Uterus (tissue), 4 donors: ENCODE measurements around the gene UBE4B. TPM values are rescaled to one million over a fixed set of nuclear protein-coding genes. Genes with fewer than 3 reads are reported as not detected.
A peak's percentile ranks its signal among the peaks of the same experiment; 100 is the strongest.

Experiments used
- DNase-seq, 2 donors: peaks; one replicate each; pipeline ENCODE4 v3.0.0-alpha.2; 2019 to 2020
- H3K27ac ChIP-seq, 2 donors: fragments of 200-600 bp; sonication (generic); 1 replicate in 1 of 2; 2 replicates in 1 of 2; pipeline ENCODE4 v1.5.1; 2016 to 2018
- H3K27me3 ChIP-seq, 2 donors: fragments of 200-600 bp; sonication (generic); one replicate each; pipeline ENCODE4 v1.5.1; 2018 to 2019; ENCODE audit warnings: control low read depth in 1 of 2
- H3K36me3 ChIP-seq, 2 donors: fragments of 200-600 bp; sonication (generic); one replicate each; pipeline ENCODE4 v1.5.1; 2019; ENCODE audit warnings: control low read depth in 1 of 2
- H3K4me1 ChIP-seq, 2 donors: fragments of 200-600 bp; sonication (generic); one replicate each; pipeline ENCODE4 v1.5.1; 2018 to 2019; ENCODE audit warnings: control low read depth in 1 of 2
- H3K4me3 ChIP-seq, 2 donors: fragments of 200-600 bp; sonication (generic); 1 replicate in 1 of 2; 2 replicates in 1 of 2; pipeline ENCODE4 v1.5.1; 2018 to 2019; ENCODE audit warnings: mild to moderate bottlenecking in 1 of 2
- H3K9me3 ChIP-seq, 2 donors: fragments of 200-600 bp; sonication (generic); one replicate each; pipeline ENCODE4 v1.5.1; 2019; ENCODE audit warnings: control low read depth in 1 of 2
- POLR2A ChIP-seq, 2 donors: fragments of 450-650 bp; IDR thresholded peaks; one replicate each; pipeline ENCODE4 v1.6.1; 2016; ENCODE audit warnings: antibody characterized with exemption in 2 of 2, mild to moderate bottlenecking in 1 of 2, moderate library complexity in 1 of 2
- intact Hi-C: fragments of 100-400 bp; cut with DNase I; formaldehyde crosslinking; loops from one replicate; pipeline ENCODE4 v1.15.1; 2023; ENCODE audit warnings: low total_unique reads
- total RNA-seq, 4 donors: library from RNA; depleted of rRNA in 3 of 4; stranded (reverse); fragments of >200 nt in 3 of 4; gene quantifications; one replicate each; pipeline versions ENCODE4 v1.1.0 to v1.2.4, GENCODE V29; 2014 to 2023
- TF ChIP-seq, protein P1 (sequence below), 4 experiments: fragments of 200-600 bp in 2 of 4; fragments of 450-650 bp in 2 of 4; sonication (generic) in 2 of 4; IDR thresholded peaks; one replicate each; pipeline ENCODE4 v1.5.1; 2016 to 2019; ENCODE audit warnings: antibody characterized with exemption in 4 of 4, mild to moderate bottlenecking in 2 of 4, moderate library complexity in 1 of 4
- donor health status: DM: yes; HTN: yes; CAD: no.

UBE4B gene
- total RNA-seq = 10 to 100 TPM; 15.4 to 54.2 (median 30.4) TPM

DNA sequence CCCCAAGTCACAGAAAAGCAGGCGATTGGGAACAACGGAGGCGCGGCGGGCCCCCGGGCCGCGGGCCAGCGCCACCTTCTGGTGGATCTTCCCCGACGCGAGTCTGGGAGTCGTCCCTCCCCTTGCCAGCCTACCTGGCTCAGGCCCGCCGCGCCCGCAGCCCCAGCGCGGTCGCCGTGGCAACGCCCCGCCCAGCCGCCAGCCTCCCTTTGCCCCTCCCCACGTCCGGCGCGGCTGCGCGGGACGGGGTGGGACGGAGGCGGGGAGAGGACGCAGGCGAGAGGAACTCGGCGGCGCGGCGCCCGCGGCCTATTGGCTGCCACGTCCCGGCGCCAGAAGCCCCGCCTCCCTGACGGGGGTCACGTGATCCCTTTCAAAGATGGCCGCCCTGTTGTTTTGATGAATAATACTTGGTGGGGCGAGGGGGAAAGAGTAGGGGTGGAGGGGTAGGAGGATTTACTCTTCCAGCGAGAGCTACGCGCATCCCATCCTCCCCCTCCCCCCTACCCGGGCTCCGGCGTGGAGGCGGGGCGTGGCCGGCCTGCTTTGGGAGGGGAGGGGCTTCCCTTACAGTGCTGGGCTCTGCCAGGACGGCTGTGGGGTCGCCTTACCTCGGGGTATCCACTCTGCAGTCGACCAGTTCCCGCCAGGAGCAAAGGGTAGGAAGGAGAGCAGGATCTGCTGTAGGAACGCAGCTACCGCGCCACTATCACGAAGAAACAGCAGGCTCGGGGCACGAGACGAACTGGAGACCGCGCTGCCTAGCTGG, at the start of gene UBE4B:
Gene UBE4B, plus strand, starts transcription at position 369 of the 769 bp plus-strand sequence. CDS start 713 bp downstream, outside the sequence.
- H3K9me3 ChIP-seq = no peaks in the 10 kb centered on the region
- peak within 1 kb of the TSS; percentile 84 to 95 for H3K4me3 ChIP-seq
- intact Hi-C loops = no loop called here
- H3K36me3 ChIP-seq = no peaks in the 10 kb centered on the region
- H3K27ac ChIP-seq = peak within 1 kb of the TSS; percentile 92 to 96
- no peaks in the 10 kb centered on the region for H3K27me3 ChIP-seq
- TF ChIP-seq, protein P1, sequence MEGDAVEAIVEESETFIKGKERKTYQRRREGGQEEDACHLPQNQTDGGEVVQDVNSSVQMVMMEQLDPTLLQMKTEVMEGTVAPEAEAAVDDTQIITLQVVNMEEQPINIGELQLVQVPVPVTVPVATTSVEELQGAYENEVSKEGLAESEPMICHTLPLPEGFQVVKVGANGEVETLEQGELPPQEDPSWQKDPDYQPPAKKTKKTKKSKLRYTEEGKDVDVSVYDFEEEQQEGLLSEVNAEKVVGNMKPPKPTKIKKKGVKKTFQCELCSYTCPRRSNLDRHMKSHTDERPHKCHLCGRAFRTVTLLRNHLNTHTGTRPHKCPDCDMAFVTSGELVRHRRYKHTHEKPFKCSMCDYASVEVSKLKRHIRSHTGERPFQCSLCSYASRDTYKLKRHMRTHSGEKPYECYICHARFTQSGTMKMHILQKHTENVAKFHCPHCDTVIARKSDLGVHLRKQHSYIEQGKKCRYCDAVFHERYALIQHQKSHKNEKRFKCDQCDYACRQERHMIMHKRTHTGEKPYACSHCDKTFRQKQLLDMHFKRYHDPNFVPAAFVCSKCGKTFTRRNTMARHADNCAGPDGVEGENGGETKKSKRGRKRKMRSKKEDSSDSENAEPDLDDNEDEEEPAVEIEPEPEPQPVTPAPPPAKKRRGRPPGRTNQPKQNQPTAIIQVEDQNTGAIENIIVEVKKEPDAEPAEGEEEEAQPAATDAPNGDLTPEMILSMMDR (IDR thresholded peaks at IDR 0.05) = peak; percentile 83 to 93 (median 87)
- peak in 1 of 2 donors; percentile 55 for TF ChIP-seq POLR2A (IDR thresholded peaks at IDR 0.05)
- peak; percentile 97 to 98 for DNase-seq
- H3K4me1 ChIP-seq = no peaks in the 10 kb centered on the region

DNA sequence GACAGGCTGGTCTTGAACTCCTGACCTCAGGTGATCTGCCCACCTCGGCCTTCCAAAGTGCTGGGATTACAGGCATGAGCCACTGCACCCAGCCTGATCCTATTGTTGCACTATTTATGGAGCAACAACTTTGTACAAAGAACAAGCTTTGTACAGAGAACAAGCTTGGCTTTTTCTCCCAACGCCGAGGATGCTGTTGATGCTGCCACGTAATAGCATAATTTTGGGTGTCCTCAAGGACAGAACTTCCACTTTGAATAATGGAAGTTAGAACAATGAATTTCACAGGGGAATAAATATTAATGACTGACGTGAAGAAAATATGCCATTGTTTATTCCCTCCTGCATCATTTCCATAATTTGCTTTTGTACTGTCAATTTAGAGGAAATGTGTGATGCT, 48.5 kb upstream of the UBE4B start:
- Histone ChIP-seq H3K4me1 (no peaks in the 10 kb centered on the region), H3K27ac (no peak overlapping the region), H3K9me3 (no peaks in the 10 kb centered on the region), H3K4me3 (no peak overlapping the region), H3K36me3 (no peaks in the 10 kb centered on the region), H3K27me3 (no peaks in the 10 kb centered on the region)
- no peak for DNase-seq
- intact Hi-C loops = no loop called here
- TF ChIP-seq, protein P1 (IDR thresholded peaks at IDR 0.05) = no peak
- no peak for TF ChIP-seq POLR2A (IDR thresholded peaks at IDR 0.05)

DNA sequence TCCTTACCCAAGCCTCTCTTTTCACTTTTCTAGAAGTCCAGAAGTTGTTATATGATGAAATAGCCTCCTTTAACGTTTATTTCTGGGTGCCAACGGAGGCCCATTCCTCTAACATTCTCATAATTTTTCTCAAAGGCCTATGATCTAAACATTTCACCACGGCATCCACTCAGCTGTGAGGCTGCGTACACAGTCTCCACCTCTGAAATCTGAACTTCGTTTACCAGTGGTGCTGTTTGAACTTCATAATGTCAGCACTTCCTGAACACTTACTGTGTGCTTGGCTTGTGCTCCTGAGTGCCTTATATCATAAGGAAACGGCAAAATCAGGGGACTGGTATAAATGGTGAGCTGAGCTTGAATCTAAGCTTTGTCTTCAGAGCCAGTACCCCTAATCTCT, 47.8 kb upstream of the UBE4B start:
- Histone ChIP-seq H3K9me3 (no peaks in the 10 kb centered on the region), H3K4me1 (no peaks in the 10 kb centered on the region), H3K27ac (no peak overlapping the region), H3K36me3 (no peaks in the 10 kb centered on the region), H3K4me3 (no peak overlapping the region), H3K27me3 (no peaks in the 10 kb centered on the region)
- intact Hi-C loops = no loop called here
- no peak for DNase-seq
- no peak for TF ChIP-seq POLR2A (IDR thresholded peaks at IDR 0.05)
- TF ChIP-seq, protein P1 (IDR thresholded peaks at IDR 0.05) = no peak

DNA sequence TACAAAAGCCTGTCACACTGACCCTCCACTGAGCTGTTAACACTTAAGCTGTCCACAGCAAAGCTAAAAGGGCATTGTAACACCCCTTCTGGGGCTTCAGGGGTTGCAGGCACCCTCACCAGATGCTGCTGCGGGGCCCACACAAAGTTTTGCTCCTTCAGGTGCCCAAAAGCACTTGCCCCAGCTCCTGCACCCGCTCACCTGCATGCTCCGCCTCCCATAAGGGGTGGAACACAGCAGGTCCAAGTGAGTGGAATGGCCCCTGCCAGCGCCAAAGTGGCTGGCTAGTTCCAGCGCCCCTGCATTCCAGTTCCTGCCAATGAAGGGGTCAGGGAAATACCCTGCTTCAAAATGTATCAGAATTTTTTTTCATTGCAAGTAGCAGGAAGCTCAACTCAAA, 43.0 kb upstream of the UBE4B start:
- intact Hi-C loops = no loop called here
- DNase-seq = no peak
- Histone ChIP-seq H3K36me3 (no peaks in the 10 kb centered on the region), H3K27ac (peak overlapping the region in 1 of 2 donors; percentile 59), H3K27me3 (no peaks in the 10 kb centered on the region), H3K4me3 (no peak overlapping the region), H3K9me3 (no peaks in the 10 kb centered on the region), H3K4me1 (no peaks in the 10 kb centered on the region)
- TF ChIP-seq, protein P1 (IDR thresholded peaks at IDR 0.05) = no peak
- TF ChIP-seq POLR2A (IDR thresholded peaks at IDR 0.05) = no peak

DNA sequence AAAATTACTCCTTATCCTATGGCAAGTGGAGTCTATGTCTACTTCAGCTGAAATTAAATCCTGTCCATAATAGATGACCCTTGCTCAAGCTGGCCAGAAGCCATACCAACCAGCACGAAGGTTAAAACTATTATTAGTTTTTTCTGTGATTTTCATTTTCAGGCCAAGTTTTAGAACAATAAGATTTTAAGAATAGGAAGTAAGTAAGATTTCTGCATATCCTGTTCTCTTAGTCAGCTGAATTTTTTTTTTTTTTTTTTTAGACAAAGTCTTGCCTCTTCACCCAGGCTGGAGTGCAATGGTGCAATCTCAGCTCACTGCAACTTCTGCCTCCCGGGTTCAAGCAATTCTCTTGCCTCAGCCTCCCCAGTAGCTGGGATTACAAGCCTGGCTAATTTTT, 41.8 kb upstream of the UBE4B start:
- no peak for TF ChIP-seq POLR2A (IDR thresholded peaks at IDR 0.05)
- TF ChIP-seq, protein P1 (IDR thresholded peaks at IDR 0.05) = no peak
- H3K9me3 ChIP-seq = no peaks in the 10 kb centered on the region
- DNase-seq = peak in 1 of 2 donors; percentile 49
- H3K27me3 ChIP-seq = no peaks in the 10 kb centered on the region
- no peaks in the 10 kb centered on the region for H3K4me1 ChIP-seq
- H3K4me3 ChIP-seq = no peak overlapping the region
- intact Hi-C loops = no loop called here
- H3K36me3 ChIP-seq = no peaks in the 10 kb centered on the region
- H3K27ac ChIP-seq = peak overlapping the region; percentile 41 to 59
